HG03064 (cell line): ENCODE results near the gene WEE1.
"Not testable (repeated sequence)": the region's sequence is repeated elsewhere in the genome, so short reads cannot be mapped to it uniquely, and the experiment has no call there.

Source experiments
- ATAC-seq: cut with Tn5 transposase; IDR thresholded peaks from one replicate; pipeline ENCODE4 v1.9.1; 2021; ENCODE audit warnings: low read depth; ENCODE audit not compliant: unreplicated experiment

Gene WEE1

DNA sequence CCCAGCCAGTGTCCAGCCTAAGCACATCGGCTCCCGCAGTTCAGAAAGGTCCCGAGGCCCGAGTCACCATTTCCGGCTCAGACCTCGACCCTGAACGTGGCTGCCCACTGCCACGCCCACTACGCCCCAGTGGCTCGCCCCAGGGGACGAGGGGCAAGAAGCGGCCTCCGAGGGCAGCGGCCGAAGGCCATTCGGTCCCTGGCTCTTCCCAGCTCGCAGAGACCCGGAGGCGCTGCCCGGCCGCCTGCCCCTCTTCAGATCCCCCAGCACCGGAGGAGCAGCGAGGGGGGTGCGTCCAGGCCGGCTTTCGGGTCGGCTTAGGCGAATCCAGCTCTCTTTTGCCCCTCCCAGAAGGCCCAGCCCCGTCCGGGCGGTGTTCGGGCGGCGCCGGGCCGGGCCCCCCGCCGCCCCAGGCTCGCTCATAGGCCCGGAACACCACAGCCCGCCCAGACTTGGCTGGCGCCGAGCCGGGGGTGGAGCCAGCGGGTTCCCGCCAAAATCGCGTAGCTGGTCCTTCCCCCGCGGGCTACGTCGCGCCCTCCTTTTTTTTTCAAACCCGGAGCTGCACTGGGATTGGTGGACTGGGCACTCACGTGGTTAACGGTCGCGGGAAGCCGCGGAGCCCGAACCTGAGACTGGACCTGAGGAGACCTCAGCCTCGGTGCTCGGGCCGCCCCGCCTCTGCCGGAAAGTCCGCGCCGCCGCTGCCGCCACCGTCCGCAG is at the start of gene WEE1:
Gene WEE1 (plus strand): TSS at position 619 of the 723 bp plus-strand sequence. CDS start 264 bp downstream, outside the sequence.
- peak; percentile 81 for ATAC-seq

DNA sequence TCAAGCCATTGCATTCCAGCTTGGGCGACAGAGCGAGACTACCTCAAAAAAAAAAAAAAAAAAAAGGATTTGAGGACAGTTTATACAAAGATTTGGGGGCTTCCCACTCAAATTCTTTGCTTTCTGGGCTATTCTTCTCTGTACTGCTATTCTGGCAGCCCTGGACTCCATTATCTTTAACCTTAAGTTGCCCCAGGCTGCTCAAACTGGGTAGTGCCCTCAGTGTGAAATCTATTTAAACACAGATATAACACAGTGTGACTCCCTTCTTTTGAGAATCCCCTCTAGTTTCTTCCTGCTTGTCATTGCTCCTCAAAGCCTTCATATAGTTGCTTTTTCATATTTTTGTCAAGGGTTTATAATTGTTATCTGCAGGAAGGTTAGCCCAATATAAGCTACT is 49.5 kb upstream of the WEE1 start:
- no peak for ATAC-seq

DNA sequence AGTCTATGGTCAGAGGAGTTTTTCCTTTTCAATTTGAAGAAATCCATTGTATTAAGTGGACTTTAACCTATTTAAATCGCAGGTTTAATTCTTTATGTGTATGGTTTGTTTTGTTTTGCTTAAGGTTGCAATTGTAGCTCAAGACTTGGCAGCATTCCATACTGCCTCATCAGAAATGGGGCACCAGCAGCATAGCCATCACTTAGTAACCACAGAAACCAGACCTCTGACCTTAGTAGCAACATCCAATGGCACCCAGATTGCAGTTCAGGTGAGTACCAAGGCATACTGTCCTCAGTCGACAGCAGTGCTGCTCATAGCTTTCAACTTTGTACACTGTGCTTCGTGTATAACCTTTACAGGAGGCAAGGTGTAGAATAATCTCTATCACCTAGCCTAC is 48.4 kb upstream of the WEE1 start:
- no peak for ATAC-seq

DNA sequence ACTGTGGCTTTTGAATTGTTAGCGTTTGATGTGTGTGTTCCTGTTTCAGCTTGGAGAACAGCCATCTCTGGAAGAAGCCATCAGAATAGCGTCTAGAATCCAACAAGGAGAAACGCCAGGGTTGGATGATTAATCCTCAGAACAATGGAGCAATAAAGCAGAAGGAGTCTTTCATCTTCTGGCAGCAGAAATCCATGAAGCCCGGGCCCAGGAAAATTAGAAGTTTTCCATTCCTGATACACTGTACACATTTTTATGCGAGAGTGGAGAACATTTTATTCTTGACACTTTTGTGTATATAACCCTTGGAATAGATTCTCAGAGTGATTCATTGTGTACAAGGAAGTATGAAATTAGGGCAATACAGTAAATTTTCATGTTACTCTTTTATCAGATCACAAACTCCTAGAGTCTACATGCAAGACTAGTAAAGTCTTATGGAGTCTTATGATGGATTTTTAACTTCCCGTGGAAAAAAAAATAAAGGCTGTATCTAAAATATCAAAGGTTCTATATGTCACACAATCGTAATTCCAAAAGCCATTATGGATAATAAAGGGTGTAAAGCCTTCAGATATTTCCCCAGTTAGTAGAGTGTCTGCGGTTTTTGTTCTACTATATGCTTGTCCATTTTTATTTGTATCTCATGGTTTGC is 45.9 kb upstream of the WEE1 start:
- ATAC-seq: no peak

DNA sequence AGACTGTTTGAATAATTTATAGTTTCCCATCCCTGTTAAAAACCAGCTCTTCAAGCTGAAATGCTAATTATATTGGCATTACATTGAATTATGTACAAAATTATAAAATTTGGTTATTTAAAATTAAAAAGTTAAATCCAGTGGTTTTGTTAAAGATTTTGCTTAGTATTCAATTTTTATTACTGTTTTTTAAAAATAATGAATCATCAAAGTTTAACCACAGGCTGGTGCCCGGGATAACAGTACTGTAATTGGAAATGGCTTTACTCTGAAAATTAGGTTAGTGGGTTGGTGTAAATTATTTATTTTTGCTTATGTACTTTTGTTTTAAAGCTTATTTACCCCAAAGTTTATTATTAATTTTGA is 45.4 kb upstream of the WEE1 start:
- ATAC-seq: no peak

DNA sequence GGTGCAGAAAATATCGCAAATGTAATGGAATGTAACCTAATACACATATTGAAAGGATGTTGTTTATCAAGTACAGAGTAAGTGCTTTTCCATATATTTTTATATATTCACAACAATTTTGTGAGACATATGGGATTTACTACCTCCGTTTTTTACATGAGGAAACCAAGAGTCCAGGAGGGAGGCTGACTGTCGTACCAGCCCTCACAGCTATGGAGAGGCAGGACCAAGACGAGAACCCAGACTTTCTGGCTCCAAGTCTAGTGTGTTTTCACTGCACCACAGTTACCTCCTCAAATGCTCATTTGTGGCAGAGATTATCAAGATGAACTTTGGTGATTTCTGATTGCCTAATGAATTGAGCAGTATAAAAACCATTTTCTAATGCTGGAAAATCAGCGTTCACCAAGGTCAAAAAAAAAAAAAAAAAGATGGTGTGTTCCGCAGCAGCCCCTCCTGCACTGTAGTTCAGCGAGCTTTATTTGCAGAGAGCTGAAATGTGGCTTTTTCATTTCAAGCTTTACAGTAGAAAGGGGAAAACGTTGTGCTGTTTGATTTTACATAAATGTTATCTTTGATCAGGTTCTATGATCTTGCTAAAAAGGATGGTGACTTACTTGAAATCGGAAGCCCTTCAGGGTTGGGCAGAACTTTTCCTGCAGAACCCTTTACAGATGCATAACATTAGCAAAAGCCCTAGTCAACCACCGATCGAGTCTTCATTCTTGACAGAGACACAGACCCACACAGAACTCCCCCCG is 44.7 kb upstream of the WEE1 start:
- no peak for ATAC-seq

DNA sequence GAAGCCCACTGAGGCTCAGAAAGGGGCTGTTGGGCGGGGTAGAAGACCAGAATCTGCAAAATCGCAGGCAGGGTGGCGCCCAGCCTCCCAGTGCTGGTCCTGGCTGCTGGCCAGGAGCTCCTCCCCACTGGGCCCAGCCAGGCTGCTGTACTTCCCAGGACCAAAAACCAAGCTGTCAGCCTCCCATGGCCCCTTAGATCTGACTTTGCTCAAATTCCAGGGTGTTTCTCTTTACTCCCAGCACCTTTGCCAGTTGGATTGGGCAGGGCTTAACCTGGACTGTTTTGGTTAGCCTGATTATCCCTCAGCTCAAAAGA is 44.2 kb upstream of the WEE1 start:
- ATAC-seq: no peak

DNA sequence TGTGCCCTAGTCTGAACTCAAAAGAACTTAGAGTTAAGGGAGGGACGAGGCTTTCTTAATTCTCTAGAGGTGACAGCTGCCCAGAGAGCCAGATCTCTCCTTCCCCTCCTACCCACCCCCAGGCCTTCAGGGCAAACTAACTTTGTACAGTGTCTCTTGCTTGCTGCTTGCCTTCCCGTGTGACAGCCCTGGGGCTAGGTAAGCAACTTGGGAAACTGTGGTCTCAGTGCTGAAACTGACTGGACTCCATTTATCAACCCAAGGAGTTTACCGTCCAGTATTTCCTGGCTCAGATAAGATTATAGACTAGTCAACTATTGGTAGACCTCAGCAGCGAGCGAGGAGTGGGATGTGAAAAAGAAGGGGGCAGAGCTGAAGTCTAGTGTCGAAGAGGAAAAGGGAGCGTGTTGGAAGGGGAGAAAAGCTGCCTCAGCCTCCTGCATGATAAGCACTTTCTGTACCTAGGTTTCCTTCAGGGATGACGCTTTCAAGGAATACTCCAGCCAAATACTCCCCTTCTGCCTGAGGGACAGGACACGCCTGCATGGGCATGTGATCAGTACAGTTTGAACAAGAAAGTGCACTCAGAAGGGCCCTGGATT is 43.3 kb upstream of the WEE1 start:
- ATAC-seq: no peak

DNA sequence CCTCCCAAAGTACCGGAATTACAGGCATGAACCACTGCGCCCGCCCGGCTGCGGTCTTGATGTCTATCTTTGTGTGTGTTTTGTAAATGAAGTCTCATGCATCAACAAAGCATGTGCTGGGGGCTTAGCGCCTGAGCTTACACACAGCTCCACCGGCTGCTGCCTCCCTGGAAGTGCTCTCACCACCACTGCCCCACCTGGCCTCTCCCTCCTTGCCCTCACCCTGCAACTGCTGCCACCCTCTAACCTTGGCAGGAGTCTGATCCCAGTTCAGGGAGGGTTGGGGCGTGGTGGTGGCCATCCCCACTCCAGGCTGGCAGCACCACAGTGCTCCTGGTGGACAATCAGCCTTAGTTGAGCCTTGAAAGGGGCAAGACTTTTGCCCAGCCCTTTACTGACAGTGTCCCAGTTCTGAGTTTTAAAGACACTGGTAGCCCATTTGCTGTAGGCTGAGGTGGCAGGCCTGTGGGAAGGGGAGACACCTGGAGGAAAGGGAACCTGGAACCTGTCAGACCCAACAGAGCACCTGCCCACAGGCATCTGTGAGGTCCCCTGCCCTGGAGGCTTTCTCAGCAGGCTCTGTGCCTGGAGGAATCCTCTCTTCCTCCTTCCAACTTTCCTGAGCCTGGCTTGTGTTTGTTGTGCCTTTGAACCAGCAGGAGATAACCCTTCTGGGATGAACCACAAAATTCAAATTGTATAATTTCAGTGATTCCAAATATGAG is 42.4 kb upstream of the WEE1 start:
- no peak for ATAC-seq

DNA sequence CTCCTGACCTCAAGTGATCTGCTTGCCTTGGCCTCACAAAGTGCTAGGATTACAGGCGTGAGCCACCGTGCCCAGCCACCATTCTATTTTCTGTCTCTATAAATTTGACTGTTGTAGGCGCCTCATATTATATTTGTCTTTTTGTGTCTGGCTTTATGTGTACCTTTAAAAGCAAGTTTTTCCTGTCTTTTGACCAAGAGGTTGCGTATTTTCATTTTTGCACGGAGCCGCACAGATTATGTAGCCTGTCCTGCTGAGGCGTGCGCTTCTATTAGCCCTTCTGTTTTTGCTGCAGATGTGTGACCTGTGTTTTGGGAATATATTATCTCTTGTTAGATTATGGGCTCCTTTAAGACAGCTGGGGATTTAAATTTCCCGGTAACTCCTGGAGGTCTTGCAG is 40.4 kb upstream of the WEE1 start:
- no peak for ATAC-seq

DNA sequence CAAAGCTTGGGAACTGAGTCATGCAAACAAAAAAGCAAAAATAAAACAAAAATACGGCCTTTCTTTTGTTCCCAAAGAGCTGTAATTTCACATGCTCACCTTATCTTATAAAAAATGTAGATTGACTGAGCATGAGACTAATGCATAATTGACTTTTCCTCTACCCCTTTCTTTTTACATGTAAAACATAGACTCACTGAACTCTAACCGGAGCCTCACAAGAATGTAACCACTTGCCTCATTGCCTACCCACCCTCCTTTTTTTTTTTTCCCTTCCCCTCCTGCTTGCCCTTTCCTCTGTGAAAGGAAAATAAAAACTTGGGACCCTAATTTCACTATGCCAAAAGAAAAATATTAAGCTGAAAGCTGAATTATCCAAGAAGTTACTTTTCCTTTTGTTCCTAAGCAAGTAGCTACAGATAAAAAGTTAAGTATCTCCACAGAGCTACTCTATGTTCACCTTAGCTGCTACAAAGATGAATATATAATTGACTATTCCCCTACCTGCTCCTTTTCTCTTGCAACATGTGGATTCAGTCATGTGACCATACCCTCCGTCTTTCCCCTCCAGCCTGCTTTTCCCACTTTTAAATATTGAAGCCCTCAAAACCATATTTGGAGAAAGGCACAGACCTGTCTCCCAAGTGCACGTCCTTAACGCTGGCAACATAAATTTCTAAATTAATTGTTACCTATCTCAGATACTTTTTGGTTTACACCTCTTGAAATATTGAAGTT is 39.6 kb upstream of the WEE1 start:
- ATAC-seq: no peak

DNA sequence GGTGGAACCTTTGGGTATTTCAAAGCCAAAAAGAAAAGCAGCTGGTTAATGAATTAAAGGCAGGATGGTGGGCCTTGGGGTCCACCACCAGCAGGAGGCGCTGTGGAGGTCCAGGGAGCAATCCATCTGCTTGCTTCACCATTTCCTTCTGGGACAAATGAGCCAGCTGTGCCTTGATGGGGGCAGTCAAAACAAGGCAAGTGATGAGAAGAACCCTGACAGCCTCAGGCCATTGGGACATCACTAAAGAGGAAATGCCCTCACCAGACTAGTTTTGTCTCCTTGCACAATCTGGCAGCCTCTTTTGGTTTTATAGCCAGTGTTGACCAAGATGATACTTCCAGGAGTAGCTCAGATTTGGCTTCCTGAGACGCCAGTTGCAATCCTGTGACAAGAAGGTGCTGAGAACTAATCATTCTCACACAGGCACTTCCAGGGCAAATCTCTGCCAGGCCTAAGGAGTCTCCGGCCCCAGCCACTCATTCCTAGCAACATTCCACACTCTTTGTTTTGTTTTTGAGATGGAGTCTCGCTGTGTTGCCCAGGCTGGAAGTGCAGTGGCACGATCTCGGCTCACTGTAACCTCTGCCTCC is 38.2 kb upstream of the WEE1 start:
- ATAC-seq: no peak

DNA sequence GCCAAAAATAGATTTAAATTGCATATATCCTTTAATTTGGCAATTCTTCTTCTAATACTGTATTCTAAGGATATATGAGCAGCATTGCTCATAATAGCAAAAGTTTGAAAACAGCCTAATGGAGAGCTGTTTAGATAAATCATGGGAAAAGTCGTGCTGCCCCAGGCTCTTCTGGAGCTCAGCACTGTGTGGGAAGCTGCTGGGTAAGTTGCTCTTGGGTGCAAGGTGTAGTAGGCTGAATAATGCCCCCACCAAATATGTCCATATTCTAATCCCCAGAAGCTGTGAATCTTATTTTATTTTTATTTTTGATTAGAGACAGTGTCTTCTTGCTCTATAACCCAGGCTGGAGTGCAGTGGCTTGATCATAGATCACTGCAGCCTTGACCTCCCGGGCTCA is 34.9 kb upstream of the WEE1 start:
- no peak for ATAC-seq

DNA sequence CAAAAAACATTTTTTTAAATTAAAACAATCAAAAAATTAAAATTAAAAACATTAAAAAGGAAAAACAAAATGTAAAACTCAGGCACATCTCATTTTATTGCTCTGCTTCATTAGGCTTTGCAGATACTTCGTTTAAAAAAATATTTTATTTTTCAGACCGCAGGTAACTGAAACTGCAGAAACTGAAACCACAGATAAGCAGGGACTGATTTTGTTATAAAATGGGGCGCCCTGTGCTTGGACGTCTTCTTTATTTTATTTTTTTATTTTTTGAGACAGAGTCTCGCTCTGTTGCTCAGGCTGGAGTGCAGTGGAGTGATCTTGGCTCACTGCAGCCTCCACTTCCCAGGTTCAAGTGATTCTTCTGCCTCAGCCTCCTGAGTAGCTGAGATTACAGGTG is 24.3 kb upstream of the WEE1 start:
- ATAC-seq: not testable (repeated sequence)

DNA sequence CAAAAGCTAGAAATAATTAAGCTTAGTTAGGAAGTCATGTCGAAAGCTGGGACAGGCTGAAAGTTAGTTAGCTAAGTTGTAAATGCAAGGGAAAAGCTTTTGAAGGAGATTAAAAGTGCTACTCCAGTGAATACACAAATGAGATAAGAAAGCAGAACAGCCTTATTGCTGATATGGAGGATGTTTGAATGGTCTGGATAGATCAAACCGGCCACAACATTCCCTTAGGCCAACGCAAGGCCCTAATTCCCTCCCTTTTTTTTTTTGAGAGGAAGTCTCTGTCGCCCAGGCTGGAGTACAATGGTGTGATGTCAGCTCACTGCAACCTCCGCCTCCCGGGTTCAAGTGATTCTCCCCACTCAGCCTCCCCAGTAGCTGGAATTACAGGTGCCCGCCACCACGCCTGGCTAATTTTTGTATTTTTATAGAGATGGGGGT is 23.3 kb upstream of the WEE1 start:
- no peak for ATAC-seq

DNA sequence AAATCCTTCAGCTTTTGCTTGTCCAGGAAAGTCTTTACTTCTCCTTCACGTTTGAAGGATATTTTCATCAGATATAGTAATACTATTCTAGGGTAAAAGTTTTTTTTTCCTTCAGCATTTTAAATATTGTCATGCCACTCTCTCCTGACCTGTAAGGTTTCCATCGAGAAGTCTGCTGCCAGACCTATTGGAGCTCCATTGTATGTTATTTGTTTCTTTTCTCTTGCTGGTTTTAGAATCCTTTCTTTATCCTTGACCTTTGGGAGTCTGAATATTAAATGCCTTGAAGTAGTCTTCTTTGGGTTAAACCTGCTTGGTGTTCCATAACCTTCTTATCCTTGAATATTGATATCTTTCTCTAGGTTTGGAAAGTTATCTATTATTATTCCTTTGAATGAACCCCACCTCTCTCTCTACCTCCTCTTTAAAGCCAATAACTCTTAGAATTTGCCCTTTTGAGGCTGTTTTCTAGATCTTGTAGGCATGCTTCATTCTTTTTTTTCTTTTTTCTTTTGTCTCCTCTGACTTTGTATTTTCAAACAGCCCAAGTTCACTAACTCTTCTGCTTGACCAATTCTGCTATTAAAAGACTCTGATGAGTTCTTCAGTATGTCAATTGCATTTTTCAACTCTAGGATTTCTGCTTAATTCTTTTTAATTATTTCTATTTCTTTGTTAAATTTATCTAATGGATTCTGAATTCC is 12.0 kb upstream of the WEE1 start:
- ATAC-seq: no peak

DNA sequence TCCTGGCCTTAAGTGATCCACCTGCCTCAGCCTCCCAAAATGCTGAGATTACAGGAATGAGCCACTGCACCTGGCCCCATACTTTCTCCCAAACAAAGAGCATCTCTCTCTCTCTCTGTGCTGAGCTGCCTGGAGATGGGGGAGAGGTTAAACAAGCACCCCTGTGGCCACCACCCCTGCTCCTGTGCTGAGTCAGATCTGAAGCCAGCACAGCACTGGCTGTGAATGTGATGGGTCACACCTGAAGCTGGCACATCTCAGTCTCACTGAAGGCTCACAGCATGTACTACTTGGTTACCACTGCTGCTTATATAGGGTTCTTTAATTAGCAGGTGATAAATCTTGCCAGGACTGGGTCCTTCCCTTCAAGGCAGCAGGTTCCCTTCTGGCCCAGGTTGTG is 10.8 kb upstream of the WEE1 start:
- no peak for ATAC-seq

DNA sequence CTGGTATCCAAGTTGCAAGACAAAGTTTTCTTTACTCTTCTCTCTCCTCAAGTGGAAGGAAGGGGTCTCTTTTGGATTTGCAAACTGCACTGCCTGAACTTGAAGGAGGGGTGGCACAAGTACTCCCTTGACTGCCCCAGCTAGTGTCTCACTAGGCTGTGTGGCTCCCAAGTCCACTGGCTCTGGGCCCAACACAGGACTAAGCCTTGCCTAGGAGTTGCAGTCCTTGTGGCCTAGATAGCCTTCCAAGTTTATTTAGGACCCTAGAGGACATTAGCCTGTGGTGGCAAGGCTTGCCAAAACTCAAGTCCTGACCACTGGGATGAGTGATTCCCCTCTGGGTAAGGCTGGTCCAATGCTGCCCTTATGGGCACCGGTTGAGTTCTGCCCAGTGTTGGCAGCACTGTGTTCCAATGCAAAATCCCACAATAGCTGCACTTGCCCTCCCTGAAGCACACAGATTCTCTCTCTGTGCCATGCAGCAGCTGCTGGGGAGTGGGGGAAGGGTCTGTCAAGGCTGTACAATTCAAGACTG is 10.2 kb upstream of the WEE1 start:
- ATAC-seq: no peak
